ENCODE data around the gene GPR107.

GPR107 gene

DNA sequence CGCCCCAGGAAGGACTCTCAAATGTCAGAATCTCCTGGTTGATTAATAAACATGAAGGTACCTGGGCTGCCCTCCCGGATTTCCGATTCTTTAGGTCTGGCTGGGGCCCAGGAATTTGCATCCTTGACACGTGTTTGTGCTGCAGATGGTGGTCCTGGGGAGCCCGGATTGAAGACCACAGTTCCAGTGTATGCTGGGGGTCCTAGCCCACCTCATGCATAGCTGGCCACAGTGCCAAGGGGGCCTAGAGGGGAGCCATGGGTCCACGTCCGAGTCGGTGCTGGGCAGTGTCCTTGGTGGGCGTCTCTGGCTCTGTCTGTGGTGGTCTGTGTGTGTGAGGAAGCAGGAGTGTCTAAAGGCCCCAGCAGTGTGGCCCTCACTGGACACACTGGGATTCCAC is 121.6 kb downstream of the GPR107 start:
- DNase-seq (ENCODE audit: extremely low spot score, insufficient read length, low read depth) (no peak), FAIRE-seq (no peak)

DNA sequence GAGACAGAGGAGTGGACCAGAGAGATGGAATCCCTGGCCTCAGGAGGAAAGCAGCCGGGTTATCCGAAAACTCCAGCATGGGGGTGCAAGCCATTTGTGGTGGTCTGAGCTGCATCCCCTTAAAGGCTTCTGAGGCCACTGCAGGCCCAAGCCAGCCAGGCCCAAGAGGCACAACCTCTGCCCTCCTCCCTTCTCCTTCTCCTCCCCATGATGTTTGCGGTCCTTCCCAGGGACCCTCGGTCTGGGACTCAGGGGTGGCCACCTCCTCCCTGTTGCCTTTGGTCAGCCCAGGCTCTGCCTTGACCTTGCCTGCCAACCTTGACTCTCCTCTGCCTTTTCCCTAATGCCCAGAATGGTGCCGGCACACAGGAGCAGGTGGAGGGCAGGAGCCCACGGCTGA is 123.1 kb downstream of the GPR107 start:
- DNase-seq (ENCODE audit: extremely low spot score, insufficient read length, low read depth) (no peak), FAIRE-seq (no peak)

DNA sequence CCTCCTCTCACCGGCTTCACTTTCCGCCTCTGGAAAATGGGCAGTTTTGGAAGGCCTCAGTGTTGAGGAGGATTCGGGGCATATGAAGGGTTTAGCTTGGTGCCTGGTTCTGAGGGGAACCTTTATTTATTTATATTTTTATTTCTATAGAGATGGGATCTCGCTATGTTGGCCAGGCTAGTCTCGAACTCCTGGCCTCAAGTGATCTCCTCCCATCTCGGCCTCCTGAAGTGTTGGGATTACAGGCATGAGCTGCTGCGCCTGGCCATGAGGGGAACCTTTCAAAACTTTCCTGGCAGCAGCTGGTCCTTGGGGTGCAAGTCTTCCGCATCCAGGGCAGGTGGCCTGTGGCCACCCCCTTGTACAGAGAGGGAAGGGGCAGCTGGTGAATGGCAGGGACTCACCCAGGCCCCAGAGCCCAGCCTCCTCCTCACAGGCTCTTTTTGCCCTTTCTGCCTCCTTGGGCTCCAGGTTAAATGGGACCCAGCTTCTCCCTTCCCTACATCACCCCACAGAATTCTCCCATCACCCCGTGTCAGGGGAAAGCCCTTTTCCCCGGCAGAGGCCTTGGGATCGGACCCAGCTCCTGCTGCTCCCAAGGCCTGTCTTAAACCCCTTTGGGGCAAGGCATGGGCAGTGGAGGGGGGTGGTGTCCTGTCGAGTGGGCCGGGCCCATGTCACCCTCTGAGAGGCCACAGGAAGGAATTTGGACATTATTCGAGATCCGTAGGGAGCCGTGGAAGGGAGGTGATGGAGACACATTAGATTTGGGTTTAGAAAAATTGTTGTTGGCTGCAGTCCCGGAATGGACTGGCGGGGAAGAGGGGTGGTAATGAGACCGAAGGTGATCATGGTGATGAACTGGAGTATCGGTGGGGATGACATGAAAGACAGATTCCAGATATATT is 124.4 kb downstream of the GPR107 start:
- DNase-seq (ENCODE audit: extremely low spot score, insufficient read length, low read depth), result no peak
- no peak for FAIRE-seq

DNA sequence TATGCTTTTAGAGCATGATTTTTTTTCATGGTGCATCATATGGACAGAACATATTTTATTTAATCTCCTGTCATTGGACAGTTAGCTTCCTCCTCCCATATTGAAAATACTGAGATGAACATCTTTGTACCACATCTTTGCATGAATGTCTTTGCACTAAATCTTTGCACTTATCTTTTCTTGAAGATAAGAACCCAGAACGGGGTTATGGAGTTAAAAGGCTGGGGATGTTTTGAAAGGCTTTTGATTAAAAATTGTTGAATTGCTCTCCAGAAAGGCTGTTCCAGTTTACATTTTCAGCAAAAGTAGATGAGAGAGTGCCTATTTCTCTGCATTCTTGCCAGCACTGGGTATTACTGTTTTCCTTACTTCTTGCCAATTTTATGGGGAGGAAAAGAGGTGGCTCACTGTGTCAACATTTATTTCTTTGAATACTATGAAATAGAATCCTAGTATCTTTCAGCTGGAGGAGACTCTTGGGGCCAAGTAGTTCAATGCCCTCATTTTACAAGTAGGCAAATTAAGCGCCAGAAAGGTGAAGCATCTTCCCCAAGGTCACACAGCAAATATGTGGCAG is 125.7 kb downstream of the GPR107 start:
- FAIRE-seq (no peak), DNase-seq (ENCODE audit: extremely low spot score, insufficient read length, low read depth) (no peak)

DNA sequence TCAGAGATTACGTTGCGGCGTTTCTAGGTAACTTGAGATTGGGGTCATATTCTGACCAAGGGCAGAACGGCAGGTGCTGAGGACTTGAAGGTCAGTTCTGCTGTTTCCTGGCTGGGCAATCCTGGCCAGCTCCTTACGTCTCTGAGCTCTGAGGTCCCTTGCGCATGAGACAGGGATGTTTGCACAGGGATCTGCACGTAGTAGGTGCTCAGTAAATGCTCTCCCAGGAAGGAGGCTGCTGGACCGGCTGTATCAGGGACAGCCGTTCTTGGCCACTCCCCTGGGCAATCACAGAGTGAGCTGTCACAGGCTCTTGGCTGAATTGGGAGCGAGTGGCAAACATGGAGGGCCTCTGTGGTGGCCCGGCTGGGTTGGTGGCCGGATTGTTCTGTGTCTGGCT is 126.8 kb downstream of the GPR107 start:
- FAIRE-seq (no peak), DNase-seq (ENCODE audit: extremely low spot score, insufficient read length, low read depth) (no peak)

DNA sequence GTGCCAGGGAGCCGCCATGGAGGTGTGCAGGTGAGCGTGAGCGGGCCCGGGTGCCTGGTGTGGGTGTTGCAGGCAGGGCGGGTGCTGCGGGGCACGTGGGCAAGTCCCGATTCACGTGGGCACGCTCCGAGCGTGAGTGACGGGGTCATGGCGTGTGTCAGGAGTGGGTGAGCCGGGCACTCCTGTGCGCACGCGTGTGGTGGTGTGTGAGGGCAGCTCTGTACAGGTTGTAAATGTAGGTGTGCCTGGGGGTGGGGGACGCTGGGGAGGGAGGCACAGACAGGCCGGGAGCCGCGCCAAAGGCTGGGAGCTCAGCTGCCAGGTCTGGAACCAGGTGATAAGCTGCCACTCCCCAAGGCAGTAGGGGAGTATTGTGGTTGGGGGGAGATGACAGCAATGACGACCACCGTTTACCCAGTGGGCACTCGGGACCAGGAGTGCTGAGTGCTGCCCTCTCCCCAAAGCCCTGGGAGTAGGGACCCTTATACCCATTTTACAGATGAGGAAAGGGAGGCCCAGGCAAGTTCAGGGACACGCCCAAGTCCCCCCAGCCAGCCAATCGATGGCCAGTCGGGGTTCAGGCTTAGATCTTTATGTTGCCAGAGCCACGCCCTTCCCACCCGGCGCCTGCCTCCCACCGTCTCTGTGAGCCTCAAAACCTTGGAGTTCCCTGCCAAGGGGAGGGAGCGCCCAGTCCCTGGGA is 128.1 kb downstream of the GPR107 start:
- DNase-seq (ENCODE audit: extremely low spot score, insufficient read length, low read depth) (no peak), FAIRE-seq (no peak)

DNA sequence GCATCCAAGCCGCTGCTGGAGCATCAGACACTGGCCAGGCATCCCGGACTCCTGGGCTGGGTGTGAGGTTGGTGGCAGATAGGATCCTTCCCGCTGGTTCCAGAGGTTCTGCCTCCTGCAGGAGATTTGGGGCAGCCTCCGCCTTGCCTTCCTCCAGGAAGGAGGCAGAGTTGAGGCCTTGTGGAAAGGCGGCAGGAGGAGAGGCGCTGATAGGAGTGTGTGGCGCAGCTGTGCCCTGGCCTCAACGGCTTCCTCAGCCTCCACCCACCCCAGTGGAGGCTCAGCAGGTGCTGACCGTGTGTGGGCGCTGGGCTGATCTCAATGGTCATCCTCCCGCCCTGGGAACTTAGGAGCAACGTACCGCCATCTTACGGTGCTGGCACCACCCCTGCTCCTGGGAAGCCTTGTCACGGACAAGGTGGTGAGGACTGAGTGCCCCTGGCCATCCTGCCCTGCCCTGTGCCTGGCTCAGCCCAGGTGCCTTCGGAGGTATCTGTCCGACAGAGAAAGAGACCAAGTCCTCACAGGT is 128.7 kb downstream of the GPR107 start:
- FAIRE-seq, result no peak
- no peak for DNase-seq (ENCODE audit: extremely low spot score, insufficient read length, low read depth)

DNA sequence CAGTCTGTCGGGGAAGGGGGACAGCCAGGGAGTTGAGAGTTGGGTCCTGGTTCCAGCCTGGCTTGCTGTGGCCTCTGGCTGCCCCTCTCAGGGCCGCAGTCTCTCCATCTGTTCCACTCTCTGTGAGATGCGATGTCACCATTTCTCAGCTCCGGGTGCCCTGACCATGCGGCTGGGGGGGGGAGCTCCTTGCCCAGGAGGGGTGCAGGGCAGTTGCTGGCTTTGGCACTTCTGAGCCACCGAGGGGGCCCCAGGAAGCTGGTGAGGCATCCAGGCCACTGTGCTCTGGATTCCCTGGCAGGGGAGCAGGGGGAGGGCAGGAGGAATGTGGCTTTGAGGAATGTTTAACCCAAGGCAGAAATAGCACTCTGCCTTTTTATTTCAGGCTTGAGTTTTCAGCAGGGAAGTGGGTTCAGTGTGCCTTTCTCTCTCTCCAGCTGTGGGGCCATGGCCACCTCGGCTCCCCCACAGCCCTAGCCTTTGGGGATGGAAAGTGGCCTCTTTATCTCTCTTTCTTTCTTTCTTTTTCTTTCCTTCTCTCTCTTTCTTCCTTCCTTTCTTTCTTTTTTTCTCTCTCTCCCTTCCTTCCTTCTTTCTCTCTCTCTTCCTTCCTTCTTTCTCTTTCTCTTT is 129.5 kb downstream of the GPR107 start:
- FAIRE-seq (no peak), DNase-seq (ENCODE audit: extremely low spot score, insufficient read length, low read depth) (no peak)

DNA sequence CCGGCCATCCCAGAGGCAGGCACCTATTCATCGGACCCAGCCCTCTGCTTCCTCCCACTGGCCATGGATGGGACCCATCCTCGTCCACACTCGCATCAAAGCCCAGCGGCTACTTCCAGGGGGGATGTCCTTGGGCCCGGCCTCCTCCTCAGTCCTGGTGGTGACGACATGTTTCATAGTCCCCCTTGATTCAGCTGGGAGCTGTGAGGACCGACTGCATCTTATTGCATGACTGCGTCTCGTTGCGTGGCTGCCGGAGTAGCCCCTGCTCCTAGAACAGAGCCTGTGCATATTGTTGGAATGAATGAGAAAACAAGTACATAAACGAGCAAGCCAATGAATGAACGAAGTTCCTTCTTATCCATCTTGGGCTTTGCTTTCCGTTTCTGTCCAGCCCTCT is 131.3 kb downstream of the GPR107 start:
- no peak for FAIRE-seq
- DNase-seq (ENCODE audit: extremely low spot score, insufficient read length, low read depth), result no peak

DNA sequence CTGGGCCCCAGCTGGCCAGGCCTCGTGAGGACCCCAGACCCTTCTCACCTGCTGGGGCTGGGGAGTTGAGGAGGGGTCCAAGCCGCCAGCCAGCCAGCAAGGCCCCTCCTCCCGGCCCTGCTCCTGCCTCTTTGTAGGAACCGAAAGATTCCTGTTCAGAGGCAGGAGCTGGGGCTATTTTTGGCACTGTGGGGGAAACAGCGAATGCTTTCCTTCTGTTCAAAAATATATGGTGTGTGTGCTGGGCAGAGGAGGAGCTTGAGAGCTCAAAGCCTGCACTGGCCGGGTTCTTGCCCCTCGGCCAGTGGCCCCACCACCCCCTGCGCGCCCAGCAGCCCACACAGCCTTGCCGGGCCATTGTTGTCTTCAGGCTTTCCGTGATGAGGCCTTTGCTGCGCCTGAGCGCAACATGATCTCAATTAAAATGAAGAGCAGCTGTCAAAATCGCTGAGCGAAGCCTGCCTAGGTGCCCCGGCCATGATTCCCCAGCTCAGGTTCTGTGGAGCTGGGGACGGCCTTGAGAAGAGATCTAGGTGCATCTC is 131.9 kb downstream of the GPR107 start:
- FAIRE-seq, result no peak
- DNase-seq (ENCODE audit: extremely low spot score, insufficient read length, low read depth), result no peak

DNA sequence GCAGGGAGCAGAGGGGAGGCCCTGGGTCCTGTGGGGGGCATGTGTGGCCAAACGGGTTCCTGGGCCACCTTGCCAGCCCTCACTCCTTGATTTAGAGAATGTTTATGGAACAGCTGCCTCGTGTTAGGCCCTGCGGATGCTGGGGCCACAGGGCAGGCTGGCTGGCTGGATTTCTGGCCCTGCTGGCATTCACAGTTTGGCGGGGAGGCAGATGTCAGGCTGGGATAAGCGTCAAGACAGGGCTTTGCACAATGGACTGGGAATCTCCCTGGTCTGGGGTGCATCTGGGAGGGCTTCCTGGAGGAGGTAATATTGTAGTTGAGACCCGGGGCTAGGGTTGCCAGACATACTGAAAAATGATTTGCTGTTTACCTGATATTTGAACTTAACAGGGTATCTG is 132.3 kb downstream of the GPR107 start:
- DNase-seq (ENCODE audit: extremely low spot score, insufficient read length, low read depth) (no peak), FAIRE-seq (no peak)

DNA sequence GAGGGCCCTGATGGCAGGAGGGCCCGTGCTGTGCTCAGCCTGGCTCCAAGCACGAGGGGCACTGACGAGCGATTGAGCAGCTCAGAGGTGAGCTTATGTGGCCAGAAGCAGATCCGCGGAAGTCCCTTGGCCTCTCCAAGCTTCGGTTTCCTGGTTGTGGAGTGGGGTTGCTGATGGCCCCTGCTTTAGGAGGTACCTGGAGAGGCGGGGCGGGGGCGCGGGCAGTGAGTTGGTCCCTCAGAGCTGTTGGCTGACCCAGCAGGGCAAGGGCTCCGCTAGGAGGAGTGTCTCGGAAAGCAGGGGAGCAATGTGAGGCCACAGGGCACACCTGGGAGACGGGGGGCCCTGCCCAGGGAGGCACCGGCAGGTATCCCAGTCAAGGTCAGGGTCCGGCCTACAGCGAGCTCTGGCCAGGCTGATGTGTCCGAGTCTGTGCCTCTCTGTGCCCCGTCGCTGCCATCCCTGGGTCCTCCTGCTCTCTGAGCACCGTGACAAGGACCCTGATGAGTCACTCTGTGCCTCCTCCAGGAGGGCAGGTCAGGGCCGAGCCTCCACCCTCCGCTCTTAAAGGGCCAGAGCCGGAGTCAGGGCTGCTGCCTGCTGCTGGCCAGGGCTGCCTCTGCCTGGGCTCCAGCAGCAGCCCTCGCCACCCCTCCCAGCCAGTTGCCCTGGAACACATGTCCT is 133.3 kb downstream of the GPR107 start:
- DNase-seq (ENCODE audit: extremely low spot score, insufficient read length, low read depth), result no peak
- no peak for FAIRE-seq

DNA sequence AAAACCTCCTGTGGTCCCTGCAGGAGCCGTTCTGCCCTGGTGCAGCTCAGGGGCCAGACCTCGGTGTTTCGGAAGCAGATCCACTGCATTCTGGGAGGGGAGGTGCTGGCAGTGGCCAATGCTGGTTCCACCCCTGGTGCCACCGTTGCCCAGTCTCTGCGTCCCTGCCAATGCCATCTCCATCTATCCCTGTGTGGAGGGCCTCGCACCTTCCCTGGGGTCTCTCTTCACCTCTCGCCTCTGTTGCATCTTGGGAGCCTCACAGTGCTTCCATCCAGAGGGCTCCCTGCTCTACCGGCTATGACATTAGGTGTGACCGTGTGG is 133.8 kb downstream of the GPR107 start:
- DNase-seq (ENCODE audit: extremely low spot score, insufficient read length, low read depth), result no peak
- no peak for FAIRE-seq

DNA sequence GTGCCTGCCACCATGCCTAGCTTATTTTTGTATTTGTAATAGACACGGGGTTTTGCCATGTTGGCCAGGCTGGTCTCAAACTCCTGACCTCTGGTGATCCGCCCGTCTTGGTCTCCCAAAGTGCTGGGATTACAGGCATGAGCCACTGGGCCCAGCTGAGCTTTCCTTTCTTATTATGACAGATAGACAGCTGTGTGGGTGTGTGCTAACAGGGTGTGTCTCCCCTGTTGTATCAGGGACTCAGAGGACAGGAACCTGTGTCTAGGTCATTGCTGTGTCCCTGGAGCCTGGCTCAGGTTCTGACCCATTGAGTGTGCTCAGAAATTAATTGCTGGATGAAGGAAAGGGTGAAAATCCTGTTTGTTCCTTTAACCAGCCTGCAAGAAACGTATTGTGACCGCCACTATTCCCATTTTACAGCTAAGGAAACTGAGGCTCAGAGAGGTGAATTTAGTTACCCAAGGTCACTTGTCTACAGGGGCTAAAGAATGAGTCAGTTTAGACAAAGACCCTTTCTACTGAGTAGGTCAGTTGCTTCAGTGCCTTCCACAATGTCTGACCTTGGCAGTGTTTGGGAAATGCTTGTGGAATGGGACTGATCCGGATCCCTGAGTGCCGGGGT is 135.3 kb downstream of the GPR107 start:
- no peak for FAIRE-seq
- no peak for DNase-seq (ENCODE audit: extremely low spot score, insufficient read length, low read depth)

All from GM18507 (cell line).